HG03108 (cell line): ENCODE data around the gene DCLK1.

Source experiments
- ATAC-seq: cut with Tn5 transposase; IDR thresholded peaks from one replicate; pipeline ENCODE4 v1.9.1; 2021; ENCODE audit warnings: moderate library complexity; ENCODE audit not compliant: unreplicated experiment

DCLK1 gene

DNA sequence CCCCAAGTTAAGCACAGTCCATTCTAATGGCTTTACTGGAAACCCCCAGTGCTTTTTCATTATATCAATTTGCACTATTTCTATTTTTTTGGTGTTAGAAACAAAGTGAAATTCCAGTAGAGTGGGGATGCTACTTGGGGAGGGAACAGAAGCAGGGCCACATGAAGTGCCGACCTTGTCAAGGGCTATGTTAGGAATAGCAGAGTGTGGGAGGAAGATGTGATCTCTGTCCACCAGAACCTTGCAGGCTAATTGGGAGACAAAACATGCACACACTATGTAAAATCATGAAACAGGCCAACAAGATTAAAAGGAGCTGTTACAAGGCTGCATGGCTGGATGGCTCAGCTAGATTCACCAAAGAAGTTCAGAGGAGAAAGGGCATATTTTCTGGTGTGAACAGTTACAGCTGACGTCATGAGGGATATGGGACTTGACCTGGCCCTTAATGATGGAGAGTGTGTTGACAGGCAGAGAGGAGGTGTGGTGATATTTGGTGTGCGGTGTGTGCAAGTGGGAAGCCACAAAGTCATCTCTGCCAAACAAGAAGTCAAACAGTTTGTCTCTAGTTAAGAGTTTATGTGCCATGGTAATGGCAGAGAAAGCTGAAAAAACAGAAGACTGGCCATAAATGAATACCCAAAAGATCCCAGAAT, 336.3 kb downstream of the DCLK1 start:
- no peak for ATAC-seq

DNA sequence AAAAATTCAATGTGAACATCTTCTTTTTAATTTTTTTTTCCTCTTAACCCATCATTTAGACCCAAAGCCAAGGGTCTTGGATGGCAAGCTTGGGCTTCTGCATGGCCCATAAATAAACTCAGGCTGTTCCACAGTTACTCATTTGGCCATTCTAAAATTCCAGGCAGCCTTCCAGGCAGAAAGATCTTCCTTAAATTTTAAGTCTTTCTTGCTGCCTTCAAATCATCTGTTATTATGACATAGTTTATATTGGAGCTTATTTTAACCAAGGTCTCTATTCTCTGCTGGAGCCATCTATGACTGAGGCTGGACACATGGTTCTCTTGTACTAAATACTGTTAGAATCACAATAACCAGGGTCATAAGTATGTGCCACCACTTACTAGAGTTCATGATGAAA, 337.4 kb downstream of the DCLK1 start:
- ATAC-seq = no peak

DNA sequence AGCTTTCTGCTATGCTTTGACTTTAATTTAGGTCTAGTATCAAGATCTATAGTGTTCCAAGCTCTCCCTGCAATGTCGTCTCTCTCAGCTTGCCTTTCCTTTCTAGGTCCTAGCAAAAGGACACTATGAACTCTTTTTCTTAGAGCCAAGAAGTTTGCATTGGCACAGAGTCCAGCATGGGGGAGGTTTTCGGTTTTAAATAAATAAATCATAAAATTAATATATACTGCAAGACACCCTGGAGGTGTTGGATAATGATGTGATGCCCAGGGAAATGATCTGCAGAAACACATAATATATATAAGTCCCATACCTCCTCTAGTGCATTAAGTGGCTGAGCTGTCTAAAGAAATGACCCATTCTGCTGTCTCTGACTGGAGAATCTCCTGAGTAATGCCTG, 338.3 kb downstream of the DCLK1 start:
- ATAC-seq = no peak

DNA sequence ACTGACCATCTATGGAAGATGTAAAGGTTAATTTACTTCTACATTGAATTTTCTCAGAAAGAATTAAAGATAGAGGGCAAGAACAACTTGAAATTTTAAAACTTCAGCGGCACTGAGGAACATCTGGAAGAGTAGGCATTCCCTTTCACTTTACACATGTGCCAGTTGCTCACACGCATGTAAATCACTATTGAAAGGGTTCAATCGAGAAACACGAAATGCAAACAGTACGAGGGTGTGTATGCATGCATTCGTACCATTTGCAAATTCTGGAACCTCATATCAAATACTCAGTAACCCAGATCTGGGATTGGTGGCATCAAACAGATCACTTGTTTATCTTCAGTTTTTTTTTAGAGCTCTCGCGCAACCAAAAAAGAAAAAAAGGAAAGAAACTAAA, 339.2 kb downstream of the DCLK1 start:
- no peak for ATAC-seq

DNA sequence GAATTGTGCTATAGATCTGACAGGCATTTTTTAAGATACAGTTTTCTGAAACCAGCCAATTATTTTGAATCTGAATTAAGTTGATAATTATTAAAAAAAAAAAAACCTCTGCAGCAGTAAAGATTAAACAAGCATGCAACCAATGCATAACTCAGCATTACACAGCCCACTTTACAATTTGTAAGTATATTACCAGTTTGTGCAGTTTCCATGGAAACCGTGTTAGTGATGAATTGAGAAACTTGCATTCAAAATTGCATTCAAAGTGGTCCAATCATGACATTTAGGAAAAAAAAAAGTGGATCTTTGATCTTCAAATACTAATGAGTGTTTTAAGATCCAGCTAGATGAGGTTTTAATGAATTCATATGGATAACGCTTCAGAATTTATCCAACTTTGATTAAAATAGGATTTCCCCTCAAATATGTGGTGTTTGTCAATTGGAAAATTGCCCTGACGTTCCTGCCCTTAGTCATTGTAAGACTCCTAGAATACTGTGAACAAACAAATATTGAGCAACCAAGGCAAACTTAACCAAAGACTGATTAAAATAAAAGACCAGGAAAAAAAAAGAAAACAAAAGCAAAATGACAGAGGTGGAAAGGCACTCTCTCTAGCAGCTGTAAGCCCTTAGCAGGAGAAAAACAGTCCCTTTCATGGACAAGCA, 339.9 kb downstream of the DCLK1 start:
- no peak for ATAC-seq

DNA sequence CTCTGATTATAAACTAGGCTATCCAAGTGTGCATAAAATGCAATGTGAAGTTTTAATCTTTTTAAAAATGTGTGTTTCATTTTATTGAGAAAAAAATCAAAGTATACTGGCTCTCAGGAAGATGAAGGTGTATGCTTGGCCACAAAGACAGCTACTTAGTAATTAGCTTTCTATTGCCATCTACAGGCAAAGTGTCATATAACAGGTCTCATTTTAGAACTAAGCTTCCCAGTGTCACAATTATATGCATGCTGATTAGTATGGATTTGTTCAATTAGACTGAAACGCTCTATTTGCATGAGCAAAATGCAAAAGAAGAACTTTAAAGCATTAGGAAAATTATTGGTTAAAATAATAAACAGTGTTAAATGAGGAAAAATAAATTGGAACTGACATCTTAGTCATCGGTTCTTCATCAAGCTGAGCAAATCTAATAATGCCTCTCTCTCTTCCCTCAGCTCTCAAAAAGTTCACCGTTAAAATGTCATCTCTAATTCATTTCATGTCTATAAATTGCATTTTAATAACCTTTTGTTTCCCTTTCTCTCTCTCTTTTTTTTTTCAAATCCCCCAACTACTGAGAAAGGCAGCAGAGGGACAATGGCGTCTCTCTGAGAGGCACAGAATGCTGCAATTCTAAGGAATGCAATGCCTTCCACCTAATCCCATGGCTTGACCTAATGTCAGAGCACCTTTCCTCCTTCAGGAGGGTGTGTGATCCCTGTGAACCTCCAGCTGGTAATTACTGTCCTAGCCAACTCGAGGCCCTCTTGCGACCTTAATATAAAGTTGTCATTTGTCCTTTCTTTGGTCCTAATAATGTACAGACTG, 341.6 kb downstream of the DCLK1 start:
- no peak for ATAC-seq

DNA sequence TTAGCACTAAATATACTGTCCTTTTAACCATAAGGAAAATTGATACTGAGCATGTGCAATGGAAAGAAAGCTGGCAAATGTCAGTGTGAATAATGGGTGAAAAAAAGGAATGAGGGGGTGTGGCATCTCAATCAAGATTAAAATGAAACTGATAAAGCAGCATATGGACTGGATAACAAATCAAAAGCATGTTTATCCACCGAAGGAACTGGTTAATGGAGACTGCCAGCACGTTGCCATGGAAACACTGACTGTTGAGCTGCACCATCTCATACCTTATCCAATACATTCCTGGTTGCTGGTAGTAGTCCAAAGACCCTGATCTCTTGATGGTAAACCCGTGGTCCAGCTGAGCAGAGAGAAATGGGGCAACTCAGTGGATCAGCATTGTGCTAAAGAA, 343.2 kb downstream of the DCLK1 start:
- no peak for ATAC-seq

DNA sequence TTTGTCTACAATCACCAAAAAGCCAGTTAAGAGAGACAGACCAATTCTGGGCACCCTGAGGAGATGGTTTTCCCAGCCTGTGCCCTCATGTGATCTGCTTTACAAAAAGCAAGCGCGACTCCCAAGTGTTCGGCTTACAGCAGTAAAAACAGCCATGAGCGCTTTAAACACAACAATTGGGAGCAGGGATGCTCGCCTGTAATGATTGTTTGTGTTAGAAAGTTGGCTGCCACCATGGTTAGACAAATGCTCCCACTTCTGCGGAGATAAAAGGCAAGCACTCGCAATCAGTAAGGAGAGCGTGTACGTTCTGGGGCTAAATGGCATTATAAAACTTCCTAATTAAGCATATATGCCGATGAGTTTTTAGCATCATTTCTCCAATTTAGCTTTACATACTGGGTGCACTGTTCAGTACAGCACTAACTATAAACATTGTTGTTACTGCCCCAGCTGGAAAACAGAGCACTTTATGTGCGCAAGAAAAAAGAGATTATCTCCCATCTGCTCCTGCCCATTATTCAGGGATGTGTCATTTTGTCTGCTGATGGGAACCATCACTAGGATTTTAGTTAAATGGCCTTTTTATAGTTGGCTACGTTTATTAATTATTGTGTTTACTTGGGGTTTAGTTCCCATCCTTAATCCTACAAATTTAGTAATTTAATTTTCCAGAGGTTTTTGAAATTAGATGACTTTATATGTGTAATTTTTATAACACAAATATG, 345.4 kb downstream of the DCLK1 start:
- no peak for ATAC-seq

DNA sequence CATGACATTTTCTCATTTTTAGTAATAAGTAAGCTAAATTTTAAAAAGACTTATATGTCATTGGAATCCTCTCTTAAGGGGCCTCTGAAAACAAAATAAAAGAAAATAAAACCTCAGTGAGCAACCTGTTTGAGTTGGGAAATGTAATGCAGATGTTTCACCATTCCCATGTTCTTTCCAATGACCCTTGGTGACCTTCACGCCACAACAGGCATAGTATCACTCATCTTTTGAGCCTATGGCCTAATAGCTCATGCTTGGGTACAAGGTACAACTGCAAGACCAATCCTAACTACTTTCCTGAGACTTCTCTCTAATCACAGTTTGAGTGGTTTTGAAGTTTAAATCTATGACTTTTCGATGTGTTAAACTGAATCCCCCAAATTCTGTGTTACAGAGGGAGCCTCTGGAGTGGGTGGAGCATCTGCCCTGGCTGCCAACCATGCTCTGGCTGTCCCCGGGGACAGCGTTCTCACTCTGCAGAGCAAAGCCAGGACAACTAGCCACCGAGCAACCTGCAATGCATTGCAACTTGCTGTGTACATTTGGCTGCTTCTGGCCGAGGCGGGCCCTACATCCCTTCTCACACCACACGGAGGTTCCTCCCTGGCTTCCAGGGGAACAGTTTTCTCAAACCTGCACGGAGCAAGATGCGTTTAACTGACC, 346.8 kb downstream of the DCLK1 start:
- ATAC-seq = no peak

DNA sequence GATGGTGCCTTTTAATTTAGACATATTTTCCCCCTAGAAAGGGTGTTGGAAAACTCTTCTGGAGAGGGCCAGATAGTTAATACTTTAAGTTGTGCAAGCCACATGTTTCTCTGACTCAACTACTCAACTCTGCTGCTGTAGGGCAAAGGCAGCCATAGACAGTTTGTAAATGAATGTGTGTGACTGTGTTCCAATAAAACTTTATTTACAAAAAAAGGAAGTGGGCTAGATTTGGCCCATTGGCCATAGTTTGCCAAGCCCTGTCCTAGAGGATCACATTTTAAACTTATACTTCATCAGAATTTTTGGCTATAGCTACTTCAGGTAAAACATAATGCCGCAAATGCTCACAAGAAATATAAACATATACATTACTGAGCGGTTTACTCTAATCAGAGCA, 348.4 kb downstream of the DCLK1 start:
- ATAC-seq = no peak

DNA sequence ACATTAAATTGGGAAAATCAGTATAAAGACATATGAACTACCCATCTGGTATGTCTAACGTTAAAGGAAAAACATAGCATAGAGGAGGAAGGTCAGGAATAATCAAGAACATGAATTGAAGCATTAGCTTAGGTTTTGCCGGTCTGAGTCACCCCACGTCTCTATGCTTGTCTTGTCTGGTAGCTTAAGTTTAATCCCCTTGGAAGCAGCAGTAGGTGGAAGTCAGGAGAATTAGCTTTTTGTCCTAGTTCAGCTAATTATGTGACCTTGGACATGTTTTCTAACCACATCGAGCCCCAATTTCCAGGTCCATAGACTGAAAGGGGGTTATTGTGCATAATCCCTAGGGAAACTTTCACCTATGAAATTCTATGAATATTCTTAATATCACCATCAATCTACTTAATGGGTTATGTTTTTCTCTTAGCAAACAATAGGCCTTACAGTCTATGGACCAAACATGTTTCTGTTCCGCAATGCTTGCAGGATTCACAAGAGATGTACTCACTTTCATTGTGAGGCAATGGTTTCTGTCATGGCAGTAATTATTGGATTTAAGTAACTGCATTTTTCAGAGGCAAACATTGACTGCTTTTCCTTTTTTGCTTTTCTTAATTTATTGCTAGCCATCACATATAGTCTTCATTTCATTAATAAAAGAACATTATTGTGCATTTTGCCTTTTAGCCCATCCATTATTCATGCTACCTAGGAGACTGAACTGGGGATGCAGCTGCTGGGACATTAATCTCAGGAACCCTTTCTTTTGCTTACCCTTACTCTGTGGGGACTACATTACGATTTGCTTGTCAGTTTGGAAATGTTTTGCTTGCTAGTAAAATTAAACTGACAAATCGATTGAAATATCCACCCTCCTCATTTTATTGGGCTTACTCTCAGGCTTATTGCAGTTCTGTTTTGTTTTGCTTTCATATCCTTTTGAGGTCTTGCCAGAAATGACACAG, 349.9 kb downstream of the DCLK1 start:
- ATAC-seq = no peak

DNA sequence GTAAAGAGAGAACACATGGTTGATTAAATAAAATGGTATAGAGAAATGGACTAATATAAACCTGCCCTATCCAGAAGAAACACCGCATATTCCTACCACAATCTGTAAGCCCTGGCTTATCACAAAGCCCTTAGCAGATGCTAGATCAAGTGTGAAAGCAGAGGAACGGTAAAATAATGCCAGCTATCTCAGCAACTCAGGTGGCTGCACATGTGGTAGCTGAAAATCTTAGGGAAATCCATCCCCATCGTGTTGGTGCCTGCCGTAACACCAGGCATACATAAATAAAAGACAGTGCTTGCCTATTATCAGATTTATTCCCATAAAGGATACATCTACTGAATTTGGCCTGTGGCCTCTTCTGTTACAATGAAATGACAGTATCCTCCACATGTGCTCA, 350.6 kb downstream of the DCLK1 start:
- no peak for ATAC-seq

DNA sequence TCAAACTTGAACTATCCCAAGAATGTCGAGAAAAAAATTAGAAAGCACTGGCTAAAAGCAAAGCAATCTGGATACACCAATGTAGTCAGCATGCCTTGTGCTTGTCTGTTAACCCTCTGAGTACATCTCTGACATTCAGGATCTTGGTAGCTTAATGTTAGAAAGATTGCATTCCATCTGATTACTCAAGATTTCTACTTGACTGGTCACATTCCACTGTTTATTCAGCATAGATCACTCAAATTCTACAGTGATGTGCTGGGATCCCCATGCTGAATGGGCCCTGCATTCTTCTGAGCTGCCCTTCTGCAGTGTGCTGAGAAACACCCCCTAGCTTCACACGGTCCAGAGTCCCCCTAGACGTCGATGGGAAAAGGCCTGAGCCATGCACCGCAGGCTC, 359.3 kb downstream of the DCLK1 start:
- ATAC-seq = no peak

DNA sequence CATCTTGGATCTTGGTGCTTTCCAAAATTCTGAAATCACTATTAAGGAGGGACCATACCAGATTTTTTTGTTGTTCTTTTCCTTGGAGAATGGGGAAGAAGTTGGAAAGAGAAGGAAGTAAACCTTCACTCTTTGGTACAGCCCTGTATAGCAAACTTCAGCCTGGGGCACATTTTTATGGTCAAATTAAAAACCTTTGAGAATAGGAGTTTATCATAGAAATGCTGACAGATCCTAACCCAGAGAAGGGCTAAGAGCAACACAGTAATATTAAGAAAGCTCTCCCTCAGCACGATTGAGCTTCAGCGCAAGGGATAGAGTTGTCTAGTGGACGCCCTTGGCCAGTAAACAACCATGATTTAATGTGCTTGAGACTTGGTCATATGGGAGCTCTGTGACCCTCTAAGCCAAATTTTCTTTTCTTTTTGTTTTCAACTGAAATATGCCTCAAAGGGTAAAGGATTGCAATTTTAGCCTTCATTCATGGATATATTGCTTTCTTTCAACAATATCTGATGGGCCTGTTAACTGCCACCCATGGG, 360.4 kb downstream of the DCLK1 start:
- ATAC-seq = no peak

DNA sequence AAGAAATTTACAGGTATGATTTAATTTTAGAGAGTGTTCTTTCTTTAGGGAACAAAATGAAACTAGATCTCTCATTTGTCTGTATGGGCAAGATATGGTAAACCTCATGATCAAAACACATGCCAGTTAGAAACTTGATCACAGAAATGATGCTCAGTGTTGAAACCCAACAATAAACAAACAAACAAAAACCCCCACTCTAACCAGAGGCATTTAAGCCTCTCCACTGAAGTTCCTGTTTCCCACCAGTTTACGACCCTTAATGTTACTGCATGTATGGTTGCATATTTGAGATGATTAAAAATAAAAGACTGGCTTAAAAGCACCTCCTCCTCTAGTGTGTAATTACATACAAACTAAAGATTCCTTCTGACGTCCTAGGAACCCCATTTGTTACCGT, 361.4 kb downstream of the DCLK1 start:
- ATAC-seq = no peak

DNA sequence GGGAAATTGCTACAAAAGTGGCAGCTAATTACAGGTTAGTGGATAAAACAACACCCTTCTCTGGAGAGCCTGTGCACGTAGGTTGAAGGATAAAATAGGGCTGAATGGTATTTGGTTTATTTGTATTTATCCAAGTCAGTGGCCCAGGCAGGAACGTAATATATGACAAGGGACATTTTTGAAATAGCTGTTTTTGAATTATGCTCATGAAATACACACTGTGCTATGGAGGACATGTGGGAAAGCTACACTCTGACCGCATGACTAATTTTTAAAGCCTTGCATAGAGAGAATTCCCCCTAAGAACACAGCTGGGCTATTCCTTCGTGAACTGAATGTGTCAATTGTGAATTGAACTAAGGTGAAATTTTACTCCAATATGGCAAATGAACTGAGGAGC, 362.6 kb downstream of the DCLK1 start:
- ATAC-seq = no peak

DNA sequence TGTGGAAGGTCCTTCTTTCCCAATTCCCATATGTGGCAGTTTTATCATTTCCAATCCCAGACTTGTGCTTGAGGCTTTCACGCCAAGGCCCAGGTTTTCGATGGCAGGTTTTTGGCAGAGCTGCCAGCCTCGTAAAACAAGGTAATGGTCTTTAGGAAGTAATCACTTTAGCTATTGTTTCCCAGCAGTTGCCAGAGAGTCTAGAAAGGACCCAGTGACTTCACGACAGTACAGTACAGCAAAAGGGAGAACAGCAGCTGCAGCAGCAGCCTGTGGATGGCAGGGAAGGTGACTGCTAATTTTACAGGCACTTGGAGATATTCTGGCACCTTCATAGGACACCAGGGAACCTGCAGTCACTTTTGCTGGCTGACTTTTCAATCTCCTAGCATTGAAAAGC, 363.1 kb downstream of the DCLK1 start:
- ATAC-seq = no peak

DNA sequence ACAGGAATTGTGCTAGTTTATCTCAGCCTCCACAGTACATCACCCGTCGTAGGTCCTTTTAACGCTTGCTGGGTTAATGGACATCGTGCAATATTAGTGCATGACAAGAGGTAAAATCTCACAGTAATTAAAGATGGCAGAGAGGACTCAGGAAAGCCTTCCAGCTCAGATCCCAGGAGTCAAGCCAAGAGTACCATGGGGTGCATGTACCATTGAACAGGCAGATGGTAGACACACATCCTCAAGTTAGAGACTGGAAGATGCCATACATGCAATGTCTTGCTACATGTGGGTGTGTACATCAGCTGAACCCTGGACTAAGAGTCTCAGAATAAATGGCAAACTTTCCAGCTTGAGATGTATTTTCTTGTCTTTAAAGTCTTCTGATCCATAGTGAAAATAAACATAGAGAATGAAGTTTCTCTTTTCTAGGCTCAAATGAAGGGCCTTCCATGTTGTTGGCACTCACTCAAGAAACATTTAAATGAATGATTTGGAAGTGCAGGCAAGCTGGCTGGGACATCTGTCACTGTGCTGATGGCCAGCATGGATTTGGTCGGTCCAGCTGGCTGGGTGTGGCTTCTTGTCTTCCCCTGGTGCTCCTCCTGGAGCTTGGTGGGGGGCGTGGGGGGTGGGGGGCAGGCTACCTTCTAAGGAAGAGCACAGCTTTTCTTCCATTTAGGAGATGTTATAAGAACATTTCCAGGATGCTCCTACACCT, 363.8 kb downstream of the DCLK1 start:
- ATAC-seq = no peak

DNA sequence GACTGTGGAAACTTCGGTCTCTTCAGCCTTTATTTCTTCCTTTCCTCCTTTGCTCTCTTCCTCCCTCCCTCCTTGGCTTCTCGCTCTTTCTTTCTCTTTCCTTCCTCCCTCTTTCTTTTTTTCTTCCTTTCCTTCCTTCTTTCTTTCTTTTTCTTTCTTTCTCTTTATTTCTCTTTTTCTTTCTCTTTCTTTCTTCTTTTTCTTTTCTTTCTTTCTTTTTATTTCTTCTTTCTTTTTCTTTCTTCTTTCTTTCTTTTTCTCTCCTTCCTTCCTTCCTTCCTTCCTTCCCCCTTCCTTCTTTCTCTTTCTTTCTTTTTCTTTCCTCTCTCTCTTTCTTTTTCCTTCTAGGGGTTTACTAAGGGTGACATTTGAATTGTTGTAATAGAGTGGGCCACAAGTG, 364.5 kb downstream of the DCLK1 start:
- ATAC-seq = no peak
